ENCODE measurements around the gene BCDIN3D.

GRCh38 chr12:49792181-49792970 is 50.5 kb downstream of the BCDIN3D start:
- TF ChIP-seq, protein P1, sequence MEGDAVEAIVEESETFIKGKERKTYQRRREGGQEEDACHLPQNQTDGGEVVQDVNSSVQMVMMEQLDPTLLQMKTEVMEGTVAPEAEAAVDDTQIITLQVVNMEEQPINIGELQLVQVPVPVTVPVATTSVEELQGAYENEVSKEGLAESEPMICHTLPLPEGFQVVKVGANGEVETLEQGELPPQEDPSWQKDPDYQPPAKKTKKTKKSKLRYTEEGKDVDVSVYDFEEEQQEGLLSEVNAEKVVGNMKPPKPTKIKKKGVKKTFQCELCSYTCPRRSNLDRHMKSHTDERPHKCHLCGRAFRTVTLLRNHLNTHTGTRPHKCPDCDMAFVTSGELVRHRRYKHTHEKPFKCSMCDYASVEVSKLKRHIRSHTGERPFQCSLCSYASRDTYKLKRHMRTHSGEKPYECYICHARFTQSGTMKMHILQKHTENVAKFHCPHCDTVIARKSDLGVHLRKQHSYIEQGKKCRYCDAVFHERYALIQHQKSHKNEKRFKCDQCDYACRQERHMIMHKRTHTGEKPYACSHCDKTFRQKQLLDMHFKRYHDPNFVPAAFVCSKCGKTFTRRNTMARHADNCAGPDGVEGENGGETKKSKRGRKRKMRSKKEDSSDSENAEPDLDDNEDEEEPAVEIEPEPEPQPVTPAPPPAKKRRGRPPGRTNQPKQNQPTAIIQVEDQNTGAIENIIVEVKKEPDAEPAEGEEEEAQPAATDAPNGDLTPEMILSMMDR (conservative IDR thresholded peaks at IDR 0.05), result no peak
- TF ChIP-seq ZFX (IDR thresholded peaks at IDR 0.05), result no peak

Measured in C4-2B (cell line).